Stimulated activated CD4-positive, alpha-beta T cell treated with anti-CD3 and anti-CD28 coated beads, Interleukin-4, amount 100 ng/mL, for 48 hours (primary cell): ENCODE results near the gene MGAT3.
"Not testable (repeated sequence)": the region's sequence is repeated elsewhere in the genome, so short reads cannot be mapped to it uniquely, and the experiment has no call there.

Experiments used
- DNase-seq, 2 donors: peaks; one replicate each; pipeline ENCODE4 v3.0.0-alpha.2; 2020; ENCODE audit warnings: low read depth in 2 of 2

The MGAT3 gene

DNA sequence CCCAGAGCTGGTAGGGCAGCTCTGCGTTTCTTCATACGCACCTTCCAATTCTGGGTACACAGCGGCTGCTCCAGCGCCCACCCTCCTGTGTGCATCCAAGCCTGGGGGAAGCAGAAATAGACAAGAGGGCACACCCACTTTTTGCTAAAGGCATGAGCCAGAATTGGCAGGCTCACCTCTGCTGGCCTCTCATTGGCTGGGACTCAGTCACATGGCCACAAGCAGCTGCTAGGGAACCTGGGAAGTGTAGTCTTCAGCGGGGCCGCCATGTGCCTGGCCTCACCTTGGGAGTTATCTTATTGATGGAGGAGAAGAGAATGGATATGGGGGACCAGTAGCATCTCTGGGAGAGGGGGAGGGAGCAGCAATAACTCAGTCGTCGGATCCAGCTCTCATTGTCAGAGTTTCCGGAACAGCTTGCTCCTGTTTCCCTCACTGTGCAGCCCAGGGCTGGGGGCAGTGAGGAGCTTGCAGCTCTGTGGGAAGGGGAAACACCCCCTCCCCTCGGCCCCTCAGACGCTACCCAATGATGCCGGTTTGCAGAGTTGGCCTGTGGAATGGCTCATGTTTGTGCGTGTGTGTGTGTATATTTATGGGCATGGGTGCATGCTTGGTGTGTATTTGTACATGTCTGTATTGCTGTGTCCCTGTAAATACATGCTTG lies 33.5 kb downstream of the MGAT3 start:
- peak; percentile 69 to 82 for DNase-seq

DNA sequence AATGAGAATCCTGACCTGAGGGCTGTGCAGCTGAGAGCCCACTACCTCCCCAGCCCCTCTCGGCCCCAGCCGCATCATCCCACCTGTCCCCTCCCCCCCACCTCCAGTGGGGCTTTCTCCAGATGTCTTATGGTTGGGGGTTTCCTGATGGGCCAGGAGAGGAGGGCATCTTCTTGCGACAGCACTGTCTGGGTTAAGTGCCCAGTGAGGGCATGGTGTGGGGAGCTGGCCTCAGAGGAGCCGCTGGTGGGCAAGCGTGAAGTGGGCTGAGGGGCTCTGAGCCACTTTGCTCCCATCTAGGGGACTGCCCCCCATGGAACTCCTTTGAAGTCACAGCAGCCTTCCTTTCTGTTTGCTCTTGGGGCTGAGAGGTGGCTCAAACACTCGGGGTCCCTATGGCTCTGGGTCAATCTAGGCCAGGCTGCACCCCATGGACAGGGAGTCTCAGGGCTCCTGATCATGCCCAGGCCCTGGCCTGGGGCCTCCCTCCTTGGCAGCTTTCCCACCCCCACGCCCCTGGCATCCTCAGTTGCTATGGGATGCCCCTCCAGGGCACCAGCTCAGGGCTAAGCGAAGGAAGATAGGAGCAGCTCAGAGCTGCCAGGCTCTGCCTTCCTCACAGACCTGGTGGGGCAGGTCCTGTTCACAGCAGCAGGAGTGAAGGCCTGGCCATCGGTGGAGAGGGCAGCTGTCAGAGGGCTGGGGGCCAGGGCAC lies 34.3 kb downstream of the MGAT3 start:
- no peak for DNase-seq

DNA sequence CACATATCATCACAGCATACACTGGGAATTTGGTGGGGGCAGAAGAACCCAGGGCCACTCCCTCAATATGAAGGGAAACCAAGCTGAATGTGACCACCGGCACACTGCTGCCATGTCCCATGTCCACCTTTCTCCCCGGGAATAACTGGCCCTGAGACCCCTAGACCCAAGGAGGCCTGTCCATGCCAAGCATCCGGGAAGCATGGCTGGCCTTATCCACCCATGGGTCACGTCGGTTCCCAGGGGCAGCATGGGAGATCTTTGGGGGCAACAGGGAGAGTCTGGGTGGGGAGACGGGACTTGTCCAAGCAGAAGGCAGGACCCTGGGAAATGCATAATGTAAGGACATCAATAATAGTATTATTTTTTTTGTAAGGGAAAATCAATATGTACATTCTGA lies 34.9 kb downstream of the MGAT3 start:
- no peak for DNase-seq

DNA sequence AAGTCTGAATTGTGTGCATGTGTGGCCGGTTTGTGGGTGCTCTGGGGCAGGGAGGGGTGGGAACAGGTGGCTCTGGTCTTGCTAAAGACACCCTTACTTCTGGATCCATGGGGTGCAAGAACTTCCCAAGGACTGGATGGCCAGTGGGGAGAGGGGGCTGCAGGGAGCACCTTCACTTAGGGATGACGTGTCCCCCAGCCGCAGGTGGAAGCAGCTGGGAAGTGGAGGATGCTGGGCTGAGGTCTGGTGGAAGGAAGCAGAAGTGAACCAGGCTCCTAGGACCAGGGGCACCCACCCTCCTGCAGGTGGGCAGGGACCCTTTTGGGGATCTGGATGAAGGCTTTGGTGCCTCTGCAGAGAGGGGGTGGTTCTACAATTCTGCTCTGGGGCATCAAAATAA lies 35.4 kb downstream of the MGAT3 start:
- no peak for DNase-seq

DNA sequence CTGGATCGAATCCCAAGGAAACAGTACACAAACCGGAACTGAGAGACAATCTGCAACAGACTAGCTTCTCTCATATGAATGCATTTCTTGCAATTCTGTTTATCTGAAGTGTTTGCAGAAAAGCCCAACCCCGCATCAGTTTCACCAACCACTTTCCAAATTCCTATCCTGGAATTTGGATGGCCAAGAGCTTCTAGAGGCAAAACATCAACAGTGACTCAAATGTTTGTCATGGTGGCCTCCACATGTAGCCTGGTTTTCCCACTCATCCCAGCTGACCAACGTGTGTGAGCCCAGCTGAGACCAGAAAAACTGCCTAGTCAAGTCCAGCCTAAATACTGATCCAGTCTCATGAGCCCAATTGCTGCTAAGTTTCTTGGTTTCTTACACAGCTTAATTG lies 36.9 kb downstream of the MGAT3 start:
- DNase-seq = no peak

DNA sequence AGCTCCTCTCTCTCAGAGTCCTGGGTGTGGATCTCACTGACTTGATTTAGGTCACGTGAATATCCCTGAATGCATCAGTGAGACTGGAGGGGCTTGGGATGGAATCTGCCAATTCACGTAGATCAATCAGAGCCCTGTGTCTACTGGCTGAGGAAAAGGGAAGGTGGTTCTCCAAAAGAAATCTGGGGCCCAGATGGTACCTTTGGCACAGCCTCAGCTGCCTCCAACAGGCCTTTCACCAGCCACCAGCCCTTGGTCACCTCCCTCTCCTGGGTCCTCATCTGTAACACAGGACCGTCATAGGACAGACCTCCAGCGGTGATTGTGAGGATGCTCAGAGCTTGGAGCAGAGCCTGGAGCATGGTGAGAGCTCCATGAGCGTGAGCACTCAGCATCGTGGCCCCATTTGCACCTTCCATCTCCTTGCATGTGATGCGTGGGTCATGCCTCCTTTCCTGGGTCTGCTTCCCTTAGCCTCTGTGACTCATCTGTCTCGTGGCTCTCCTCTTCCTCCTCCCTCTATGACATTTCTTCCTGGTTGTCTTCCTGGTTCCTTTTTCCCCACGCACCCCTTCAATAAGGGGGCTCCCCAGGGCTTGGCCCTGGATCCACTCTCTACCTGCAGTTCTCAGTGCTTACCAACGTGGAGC lies 37.8 kb downstream of the MGAT3 start:
- DNase-seq = no peak

DNA sequence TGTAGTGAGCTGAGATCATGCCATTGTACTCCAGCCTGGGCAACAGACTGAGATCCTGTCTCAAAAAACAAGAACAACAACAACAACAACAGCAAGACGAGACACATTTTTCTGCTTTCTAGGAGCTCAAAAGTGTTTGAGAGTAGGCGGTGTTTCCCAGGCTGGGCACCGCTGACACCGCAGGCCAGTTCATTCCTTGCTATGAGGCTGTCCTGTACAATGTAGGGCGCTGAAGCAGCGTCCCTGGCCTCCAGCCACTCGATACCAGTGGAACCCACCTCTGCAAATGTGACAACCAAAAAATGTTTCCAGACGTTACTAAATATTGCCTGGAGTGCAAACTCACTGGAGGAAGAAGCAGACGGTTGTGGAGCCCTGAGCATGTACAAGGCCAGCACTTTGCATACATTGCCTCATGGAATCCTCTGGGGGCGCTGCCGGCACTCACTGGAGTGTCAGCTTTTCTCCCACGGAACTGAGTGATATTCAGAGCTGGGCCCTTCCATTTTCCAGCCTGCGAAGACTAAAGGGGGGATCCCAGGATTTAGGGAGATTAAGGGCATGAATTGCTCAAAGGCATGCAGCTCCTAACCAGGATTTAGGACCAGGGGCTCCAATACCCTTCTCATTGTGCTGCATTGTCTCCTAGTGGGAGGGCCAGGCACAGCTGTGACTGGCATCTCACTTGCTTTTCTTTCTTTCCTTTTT lies 39.5 kb downstream of the MGAT3 start:
- DNase-seq = peak; percentile 55 to 58

DNA sequence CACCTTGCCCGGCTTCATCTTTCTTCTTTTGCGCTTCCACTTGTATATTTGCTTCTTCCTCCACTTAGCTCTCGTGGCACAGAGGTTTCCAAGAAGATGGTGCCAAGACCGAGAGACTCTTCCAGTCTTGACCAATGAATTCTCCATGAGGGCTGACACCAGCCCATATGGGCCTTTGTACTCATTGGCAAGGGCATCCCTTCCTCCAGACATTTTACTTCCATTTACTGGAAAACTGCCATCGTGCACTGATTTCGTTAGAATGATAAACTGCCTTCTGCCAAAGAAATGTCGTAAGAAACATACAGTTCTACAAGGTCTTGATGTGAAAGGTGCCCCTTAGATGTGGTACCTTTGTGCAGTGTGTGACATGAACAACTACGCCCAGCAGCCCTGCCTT lies 40.6 kb downstream of the MGAT3 start:
- no peak for DNase-seq

DNA sequence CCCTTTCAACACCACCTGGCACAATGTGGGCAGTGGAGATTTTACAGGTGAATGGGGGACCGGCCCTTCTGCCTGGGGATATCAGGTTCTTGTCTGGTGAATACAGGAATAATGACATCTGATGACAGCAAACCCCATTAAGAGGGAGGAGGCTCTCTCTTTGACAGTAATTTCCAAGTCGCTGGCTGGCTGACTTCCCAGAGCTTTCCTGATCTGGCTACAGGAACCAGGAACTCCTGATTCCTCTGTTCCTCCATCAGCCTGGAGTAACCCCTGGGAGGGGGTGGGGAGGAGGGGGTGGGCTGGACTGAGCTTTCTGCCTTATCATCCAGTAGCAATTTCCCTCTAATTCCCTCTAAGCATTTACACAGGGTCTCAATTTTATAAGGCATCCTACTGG lies 41.6 kb downstream of the MGAT3 start:
- no peak for DNase-seq

DNA sequence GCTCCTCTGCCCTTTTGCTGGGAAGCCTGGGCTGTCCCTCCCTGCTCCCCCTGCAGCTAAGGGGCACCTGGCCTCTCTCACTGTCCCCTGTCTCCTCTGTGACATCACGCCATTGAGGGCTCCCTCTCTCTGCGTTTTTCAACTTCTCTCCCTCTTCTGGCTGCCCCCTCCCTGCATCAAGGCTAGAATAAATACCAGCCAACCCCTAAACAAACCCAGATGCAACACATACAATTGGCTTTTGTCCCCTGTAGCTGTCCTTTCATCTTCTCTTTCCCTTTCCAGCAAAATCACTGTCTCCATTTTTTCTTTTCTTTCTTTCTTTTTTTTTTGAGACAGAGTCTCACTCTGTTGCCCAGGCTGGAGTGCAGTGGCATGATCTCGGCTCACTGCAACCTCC lies 42.0 kb downstream of the MGAT3 start:
- no peak for DNase-seq

DNA sequence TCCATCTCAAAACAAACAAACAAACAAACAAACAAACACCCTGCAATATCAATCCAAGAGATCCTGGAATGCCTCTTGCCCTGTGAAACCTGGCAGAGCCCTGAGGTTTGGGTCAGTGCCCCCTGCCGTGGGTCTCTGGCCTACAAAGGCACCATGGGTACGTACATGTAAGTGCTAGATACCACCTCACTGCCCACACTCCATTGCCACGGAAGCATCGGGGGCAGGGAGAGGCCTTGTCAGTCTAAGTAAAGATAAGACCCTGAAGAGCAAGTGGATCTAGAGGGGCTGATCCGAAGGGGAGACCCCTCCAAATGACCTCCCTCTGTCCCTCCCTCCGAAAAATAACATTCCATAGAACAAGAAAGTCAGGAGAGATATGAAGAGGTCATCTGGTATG lies 43.3 kb downstream of the MGAT3 start:
- DNase-seq = no peak

DNA sequence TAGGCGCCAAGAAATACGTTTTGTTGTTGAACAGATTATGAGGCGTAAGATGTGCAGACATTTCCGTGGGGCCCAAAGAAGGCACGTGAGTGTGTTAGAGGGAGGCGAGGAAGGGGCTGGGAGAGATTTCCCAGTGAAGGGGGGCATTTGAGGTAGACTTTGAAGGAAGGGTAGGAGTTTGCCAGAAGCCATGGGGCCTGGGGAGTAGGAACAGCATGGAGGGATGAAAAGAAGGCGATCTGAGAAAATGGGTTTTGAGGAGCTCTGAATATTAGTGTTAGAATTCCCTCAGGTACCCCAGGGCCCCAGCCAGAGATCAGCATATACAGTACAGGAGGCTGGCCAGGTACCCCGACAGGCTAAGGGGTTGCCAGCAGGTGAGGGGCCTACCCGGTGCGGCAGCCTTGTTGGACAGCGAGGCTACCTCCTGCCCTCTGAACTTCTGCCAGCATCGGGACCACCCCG lies 44.9 kb downstream of the MGAT3 start:
- DNase-seq = no peak

DNA sequence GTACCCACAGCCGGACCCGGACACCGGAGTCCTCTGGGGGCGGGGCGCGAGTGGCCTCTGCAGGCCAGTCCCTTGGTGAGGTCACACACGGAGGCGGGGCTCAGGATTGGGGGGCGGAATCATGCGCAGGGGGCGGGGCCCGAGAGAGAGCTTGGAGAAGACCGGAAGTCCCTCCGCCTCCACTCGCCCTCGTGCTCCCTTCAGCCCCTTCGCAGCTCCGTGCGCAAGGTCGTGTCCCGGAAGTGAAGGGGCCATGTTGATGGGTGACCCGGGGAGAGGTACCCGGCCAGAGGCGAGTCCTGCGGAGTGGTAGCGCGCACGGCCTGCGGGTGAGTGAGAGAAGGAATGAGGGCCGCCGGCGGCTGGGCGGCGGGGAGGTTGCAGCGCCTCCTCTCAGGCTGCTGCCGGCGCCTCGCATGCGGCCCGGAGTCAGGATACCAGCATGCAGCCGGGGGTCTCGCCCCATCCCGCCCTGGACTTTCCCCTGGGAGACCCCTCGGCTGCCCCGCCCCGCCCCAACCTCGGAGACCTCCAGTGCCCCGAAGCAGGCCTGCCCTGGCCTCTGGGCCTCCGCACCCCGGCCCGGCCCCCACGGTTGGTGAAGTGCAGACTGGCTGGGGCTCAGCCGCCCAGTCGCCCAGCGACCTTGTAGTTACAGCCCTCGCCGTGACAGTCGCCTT lies 45.4 kb downstream of the MGAT3 start, which contains the start of gene MIEF1:
MIEF1 (plus strand) TSS at position 182 of the 680 bp plus-strand sequence. CDS start 9,005 bp downstream, outside the sequence.
- DNase-seq = peak; percentile 93 to 94

DNA sequence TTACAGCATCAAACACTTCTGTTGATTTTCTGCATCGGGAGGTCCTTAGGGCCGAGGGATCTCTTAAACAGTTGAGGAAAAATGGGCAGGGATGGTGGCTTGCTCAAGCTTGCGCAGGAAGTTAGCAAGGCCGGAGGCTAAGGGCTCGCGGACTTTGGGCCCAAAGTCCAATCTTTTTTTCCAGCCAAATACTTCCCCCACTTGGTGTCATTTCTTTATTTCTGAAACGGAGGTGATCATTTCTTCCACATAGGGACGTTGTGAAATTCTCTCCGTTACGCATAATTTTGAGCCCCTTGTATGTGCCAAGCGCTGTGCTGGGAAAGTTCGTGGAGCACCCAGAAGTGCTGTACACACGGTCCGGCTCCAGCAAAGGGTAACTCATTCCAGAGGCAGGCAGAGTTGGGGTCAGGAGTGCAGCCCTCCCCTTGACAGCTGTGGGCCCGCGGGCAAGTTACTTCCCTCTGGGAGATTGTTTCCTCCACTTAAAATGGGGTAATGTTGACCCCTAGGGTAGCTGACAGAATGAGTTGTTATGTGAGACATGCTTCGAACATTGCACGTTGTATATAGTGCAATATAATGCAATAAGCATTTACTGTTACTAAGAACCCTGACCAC lies 46.1 kb downstream of the MGAT3 start:
- DNase-seq = no peak

DNA sequence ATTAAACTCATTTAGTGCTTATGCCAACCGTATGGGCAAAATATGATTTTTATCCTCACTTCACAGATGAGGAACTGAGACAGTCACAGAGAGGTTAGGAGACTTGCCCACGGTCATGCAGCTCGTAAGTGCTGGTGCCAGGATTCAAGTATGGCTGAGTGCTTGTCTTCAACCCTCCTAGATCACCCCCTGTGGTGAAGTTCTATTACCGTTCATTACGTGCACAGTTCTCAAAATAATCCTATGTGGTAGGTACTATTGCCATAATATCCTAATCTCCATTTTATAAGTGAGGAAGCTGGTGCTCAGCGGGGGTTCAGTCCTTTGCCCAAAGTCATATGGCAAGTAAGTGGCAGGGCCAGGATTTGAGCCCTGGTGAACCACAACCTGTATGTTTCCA lies 46.8 kb downstream of the MGAT3 start:
- DNase-seq = no peak

DNA sequence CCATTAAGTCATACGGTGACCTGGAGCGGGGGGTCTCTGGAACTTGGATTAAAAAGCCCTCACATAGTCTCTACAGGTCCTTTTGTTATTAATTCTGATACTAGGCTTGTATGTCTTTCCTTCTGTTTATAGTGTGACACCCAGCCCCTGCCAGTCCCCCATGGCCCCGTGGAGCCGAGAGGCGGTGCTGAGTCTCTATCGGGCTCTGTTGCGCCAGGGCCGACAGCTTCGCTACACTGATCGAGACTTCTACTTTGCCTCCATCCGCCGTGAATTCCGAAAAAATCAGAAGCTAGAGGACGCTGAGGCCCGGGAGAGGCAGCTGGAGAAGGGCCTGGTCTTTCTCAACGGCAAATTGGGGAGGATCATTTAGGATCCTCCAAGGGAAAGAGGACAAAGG lies 47.3 kb downstream of the MGAT3 start:
- DNase-seq = no peak

DNA sequence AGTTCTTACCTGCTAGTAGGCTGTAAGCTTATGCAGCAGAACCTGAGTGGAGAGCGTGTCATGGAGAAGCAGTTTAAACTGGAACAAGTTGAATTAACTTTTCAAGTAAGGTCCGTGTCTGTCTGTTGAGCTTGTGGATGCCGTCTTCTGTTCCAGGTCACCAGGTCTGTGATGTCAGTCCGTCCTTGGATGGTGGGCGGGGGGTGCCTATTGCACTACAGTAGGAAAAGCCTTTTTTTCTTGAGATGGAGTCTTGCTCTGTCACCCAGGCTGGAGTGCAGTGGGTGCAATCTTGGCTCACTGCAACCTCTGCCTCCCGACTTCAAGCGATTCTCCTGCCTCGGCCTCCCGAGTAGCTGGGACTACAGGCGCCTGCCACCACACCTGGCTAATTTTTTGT lies 50.2 kb downstream of the MGAT3 start:
- DNase-seq = not testable (repeated sequence)

DNA sequence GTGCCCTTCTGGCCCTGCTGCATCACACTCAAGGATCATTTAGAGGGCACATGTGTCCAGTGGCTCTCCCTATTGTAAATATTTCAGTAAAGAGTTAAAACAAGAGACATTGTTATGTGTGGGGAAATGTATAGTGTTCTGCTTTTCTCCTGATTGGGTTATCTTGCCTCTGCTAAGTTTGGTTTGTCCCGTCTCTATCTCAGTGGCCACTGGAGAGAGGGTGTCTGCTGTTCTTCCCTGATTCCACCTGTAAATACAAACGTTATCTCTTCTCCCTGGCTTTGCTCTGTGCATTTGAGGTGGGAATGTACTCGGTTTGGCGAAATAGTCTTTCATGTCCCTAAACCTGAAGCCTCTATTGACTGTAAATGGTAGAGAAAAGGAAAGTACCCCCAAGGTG lies 51.6 kb downstream of the MGAT3 start:
- DNase-seq = no peak

DNA sequence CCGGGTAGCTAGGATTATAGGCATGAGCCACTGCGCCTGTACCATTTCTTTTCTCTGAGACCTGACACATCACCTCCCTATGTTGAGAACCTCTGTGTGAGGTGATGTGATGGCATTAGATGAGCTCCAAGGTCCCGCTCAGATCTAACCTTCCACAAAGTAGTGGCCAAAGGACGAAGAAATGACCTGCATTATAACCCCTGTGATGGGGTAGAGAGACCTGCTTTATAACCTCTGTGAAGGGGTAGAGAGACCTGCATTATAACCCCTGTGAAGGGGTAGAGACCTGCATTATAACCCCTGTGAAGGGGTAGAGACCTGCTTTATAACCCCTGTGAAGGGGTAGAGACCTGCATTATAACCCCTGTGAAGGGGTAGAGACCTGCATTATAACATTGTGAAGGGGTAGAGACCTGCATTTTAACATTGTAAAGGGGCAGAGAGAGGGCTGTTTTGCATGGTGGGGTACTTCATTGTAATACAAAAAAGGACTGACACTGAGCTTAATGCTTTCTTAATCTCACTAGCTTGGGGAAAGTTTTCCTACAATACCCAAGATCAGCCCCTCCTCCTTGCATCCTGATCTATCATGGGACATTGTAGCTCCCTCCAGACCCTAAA lies 53.8 kb downstream of the MGAT3 start:
- no peak for DNase-seq

DNA sequence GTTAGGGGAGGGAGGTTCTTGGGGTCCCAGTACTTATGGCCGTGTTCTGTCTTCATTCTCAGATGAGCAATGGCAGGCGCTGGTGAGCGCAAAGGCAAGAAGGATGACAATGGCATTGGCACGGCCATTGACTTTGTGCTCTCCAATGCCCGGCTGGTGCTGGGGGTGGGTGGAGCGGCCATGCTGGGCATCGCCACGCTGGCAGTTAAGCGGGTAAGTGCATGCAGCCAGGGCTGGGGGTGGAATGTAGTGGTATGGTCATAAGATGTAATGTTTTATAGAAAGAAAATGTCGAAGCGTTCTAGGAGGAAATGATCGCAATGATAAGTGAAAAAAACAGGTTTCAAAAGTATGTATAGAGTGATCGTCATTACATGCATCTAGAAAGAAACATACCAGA lies 54.4 kb downstream of the MGAT3 start:
- DNase-seq = no peak

DNA sequence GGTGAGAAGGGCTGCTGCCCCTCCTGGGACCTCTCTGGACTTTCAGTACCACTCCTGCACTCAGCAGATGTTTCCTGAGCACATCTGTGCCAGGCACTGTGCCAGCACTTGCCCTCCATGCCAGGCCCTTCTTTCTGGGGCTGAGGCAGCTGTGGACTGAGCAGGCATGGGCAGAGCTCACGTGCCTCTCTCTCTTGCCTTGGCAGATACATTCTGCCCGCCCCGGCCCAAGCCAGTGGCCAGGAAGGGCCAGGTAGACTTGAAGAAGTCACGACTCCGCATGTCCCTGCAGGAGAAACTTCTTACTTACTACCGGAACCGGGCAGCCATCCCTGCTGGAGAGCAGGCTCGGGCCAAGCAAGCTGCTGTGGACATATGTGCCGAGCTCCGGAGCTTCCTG lies 55.2 kb downstream of the MGAT3 start:
- DNase-seq = no peak
